Fibroblast of villous mesenchyme (primary cell): ENCODE results near the gene KLF5. TPM values are rescaled to one million over a fixed set of nuclear protein-coding genes. Genes with fewer than 3 reads are reported as not detected.
"Not testable (repeated sequence)": the region's sequence is repeated elsewhere in the genome, so short reads cannot be mapped to it uniquely, and the experiment has no call there.

Source experiments
- DNase-seq: peaks from one replicate; pipeline ENCODE4 v3.0.0-alpha.2; 2010; ENCODE audit warnings: low read depth
- H3K4me3 ChIP-seq: 2 replicates; pipeline ENCODE4 v1.5.1; 2011; ENCODE audit warnings: low read depth, mild to moderate bottlenecking, low read length
- CTCF ChIP-seq: IDR thresholded peaks from 2 replicates; pipeline ENCODE4 v1.5.1; 2012; ENCODE audit warnings: low read depth, mild to moderate bottlenecking, low read length; ENCODE audit not compliant: insufficient read depth
- total RNA-seq: library from RNA; depleted of rRNA; stranded (reverse); fragments of >200 nt; gene quantifications from 2 replicates; pipeline ENCODE4 v1.2.3, GENCODE V29; 2012

The KLF5 gene
- total RNA-seq, 1 donor: 15.1 TPM

DNA sequence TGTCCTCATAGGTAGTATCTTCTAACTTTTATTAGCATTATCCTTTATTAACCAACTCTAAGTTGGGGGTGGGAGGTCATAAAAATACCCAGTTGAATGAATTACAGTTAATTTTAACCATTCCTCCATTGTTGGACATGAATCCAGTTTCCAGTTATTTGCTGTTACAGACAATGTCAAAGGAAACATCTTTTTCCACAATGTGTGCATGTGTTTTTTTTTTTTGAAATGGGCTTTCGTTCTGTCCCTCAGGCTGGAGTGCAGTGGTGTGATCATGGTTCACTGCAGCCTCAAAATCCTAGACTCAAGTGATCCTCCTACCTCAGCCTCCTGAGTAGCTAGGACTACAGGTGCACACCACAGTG lies 32.0 kb downstream of the KLF5 start:
- DNase-seq: no peak
- H3K4me3 ChIP-seq: no peak overlapping the region

DNA sequence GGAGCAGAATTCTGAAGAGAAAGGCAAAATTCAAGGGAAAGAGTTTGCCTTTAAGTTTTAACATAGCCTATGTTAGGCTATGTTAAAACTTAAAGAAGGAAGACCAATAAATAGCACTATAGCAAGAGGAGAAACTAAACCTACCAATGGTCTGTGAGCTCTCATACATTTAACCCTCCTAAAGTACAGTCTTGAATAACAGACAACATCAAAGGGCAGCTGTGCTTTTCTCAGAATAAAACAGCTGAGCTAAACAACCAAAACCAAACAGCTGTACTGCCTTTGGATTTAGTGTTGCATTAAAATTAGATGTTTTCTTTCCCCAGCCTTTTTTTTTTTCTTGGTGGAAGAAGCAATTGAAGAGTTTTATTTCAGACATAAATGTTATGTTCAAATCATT lies 34.0 kb downstream of the KLF5 start:
- no peak overlapping the region for H3K4me3 ChIP-seq
- no peak for TF ChIP-seq CTCF
- DNase-seq: peak; percentile 32

More for the DNA sequence above, 32.0 kb downstream of the KLF5 start:
- no peak for TF ChIP-seq CTCF

DNA sequence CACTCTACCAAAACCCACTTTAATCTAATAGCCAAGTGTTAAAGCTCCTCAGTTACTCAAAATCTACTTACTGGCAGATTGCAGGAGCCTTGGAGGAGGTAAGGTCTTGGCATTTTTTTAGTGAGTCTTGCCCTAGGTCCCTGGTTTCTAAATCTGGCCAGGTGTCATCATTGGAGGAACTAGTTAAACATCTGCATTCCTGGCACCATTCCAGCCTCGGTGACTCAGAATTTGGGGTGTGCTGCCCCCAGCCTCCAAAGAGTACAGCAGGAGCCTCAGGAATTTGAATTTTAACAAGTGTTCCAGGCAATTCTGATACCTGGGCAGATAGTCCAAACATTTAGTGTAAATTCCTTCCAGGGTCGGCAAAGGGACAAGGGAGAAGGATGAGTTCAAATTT lies 37.4 kb downstream of the KLF5 start:
- no peak for TF ChIP-seq CTCF
- no peak for DNase-seq

GRCh38 chr13:73096638-73097037 lies 37.8 kb downstream of the KLF5 start:
- DNase-seq: no peak
- TF ChIP-seq CTCF: no peak
- H3K4me3 ChIP-seq: no peak overlapping the region

More for the DNA sequence above, 37.4 kb downstream of the KLF5 start:
- H3K4me3 ChIP-seq: no peak overlapping the region

GRCh38 chr13:73100781-73101180 lies 42.0 kb downstream of the KLF5 start:
- DNase-seq, H3K4me3 ChIP-seq: not testable (repeated sequence)

DNA sequence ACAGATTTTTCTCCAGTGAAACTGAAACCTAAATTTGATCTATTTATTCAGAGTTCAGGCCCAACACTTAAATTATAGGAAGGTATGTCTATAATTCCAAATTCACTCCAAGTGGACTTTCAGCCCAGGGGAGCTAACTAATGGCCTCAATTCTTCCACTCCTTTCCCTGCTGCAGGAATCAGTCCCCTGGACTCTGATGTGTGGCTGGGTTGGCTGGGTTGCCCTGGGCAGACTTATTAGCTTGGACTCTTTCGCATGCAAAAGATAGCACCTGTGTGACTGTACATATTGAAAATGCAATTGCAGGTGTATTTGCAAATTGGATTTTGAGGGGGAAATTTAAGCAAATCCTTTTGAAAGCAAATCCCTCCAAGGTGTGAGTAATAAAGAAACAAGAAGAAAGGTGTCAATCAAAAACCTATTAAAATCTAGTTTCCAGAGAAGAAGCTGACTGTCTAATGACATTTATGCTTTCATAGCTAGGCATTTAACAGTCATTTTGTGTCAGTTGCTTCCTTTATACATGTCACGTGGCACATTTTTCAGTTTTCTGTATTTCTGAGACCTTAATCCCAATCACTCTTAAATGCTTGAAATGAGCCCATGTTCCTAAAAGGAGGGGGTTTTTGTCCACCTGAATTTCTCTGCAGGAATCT lies 42.7 kb downstream of the KLF5 start:
- no peak for DNase-seq
- no peak for TF ChIP-seq CTCF
- no peak overlapping the region for H3K4me3 ChIP-seq

GRCh38 chr13:73103238-73103637 lies 44.4 kb downstream of the KLF5 start:
- no peak for TF ChIP-seq CTCF
- DNase-seq: no peak
- no peak overlapping the region for H3K4me3 ChIP-seq
